COLO668 (cell line): ENCODE data around the gene PTPN1.
A peak's percentile ranks its signal among the peaks of the same experiment; 100 is the strongest.

Experiments
- DNase-seq: peaks from one replicate; lab custom pipeline; 2025; ENCODE audit not compliant: unreplicated experiment; lab: John Stamatoyannopoulos, UW

Gene PTPN1

GRCh38 chr20:50510706-50511542 is 741 bp downstream of the PTPN1 start:
- DNase-seq, result peak; percentile 44

- no peak for DNase-seq
Observed at GRCh38 chr20:50512323-50512722, 2.1 kb downstream of the PTPN1 start.

GRCh38 chr20:50513169-50514034 is 3.2 kb downstream of the PTPN1 start:
- no peak for DNase-seq

DNA sequence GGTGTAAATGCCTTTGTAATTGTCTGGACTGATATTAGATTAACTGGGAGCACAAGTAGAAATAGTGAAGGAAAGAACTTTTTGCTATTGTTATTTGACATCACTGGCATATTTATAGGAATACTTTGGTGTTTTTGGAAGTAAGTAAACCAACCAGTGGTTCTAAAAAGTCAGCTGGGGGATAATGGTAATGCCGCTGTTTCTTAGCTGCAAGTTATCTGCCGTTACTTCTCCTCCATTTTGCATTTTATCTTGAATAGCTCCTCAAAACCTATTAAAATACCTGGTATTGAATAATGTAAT is 3.8 kb downstream of the PTPN1 start:
- DNase-seq, result no peak

GRCh38 chr20:50514750-50515149 is 4.6 kb downstream of the PTPN1 start:
- DNase-seq, result no peak

- DNase-seq, result no peak
Observed at GRCh38 chr20:50515471-50516106, 5.4 kb downstream of the PTPN1 start.

DNA sequence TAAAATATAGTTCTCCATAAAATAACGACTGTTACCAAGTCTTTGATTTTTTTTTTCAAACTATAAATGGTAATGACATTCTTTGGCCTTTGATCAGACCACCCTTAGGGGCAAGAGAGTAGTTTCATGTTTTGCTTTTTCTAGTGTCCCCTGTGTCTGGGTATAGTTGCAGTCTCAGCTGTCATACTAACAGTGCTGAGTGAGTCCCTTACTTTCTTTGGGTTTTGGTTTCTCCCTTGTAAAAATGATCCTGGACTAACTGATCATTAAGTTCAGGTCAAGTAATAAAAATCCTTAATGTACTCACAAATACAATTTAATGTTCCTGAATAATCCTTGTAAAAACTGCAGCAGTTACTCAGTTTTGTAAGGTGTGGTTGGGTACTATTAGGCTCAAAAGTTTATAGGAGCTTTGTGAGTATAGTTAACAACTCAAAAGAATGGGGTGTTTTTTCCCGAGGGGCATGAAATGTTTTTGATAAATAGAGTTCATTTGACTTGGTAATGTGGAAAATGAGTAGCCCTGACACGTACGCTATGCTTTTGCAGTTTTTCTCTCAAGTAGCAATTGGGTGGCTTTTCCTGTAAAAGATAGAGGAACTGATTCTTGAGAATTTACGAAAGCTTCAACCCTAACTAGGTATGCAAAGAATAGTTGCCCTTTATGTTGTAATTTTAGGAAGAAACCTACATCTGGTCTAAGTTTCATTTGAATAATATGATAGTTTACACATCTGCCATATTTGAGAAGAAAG is 6.2 kb downstream of the PTPN1 start:
- no peak for DNase-seq

GRCh38 chr20:50516935-50517816 is 7.0 kb downstream of the PTPN1 start:
- DNase-seq, result no peak

DNA sequence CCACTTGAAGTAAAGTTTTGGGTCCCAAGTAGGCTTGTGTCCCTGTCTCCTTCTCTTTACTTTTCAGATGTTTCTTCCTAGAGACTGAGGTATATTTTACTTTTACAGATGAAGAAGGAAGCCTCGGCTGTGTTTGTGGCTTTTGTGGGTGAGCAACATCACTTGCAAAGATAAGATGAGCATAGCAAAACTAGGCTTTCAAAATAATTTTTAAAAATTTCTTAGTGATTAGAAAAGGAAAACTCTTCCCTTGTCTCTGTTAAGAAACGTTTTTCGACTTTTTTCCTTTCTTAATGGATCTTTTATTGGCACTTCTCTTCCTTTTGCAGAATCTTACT is 7.6 kb downstream of the PTPN1 start:
- DNase-seq, result no peak

DNA sequence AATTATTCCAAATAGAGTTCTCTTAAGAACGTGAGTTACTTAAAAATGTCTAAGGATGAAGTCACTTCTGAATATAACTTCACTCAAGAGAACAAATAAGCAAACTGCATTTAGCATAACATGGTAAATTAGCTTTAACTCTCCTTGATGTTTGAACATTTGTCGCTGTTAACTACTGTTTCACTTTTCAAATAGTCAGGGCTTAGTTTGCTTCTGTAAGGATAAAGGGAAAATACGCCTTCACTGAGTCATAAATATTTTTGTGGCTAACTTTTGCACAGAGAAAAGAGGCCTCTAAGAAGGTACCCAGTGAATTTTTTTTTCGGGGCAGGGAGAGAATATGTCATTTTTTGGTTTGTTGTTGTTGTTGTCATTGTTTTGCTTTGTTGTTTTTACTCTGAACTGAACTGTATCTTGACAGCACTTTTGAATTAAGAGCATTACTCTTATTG is 8.1 kb downstream of the PTPN1 start:
- no peak for DNase-seq

- DNase-seq, result no peak
Observed at GRCh38 chr20:50519036-50519762, 9.0 kb downstream of the PTPN1 start.

GRCh38 chr20:50520222-50520880 is 10.2 kb downstream of the PTPN1 start:
- no peak for DNase-seq

DNA sequence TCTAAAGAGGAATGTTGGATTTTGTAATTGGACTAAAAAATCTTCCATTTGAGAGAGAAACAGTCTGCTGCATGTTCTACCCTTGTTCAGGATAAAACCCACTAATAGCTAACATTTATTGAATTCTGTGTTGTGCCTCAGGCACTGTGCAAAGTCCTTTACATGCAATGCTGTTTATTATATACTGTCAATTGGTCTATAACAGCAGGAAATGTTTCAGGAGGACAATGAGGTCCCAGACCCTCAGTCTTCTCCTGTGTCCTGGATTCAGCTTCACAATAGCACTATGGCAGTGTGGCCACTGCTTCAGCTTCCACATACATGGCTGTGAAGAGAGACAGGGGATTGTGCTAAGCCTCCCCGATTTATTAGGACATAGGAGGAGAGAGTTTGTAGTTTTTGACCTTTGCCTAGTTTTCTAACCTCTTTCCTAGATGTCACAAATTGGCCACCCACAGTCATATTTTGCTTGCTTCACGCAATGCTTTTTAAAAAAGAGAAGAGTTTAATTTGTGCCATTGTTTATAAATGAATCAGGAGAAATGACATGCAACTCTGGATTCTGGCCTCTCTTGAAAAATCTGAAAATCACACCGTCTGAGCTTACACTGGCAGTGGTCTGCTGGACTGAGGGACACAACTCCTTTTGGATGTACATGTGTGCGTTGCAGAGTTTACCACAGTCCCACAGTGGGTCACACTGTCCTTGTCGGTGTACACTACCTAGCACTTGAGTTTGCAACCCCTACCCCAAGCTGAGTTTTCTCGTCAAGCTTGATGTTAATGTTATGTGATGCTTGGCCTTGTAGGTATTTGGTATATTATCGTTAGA is 11.3 kb downstream of the PTPN1 start:
- DNase-seq, result no peak

DNA sequence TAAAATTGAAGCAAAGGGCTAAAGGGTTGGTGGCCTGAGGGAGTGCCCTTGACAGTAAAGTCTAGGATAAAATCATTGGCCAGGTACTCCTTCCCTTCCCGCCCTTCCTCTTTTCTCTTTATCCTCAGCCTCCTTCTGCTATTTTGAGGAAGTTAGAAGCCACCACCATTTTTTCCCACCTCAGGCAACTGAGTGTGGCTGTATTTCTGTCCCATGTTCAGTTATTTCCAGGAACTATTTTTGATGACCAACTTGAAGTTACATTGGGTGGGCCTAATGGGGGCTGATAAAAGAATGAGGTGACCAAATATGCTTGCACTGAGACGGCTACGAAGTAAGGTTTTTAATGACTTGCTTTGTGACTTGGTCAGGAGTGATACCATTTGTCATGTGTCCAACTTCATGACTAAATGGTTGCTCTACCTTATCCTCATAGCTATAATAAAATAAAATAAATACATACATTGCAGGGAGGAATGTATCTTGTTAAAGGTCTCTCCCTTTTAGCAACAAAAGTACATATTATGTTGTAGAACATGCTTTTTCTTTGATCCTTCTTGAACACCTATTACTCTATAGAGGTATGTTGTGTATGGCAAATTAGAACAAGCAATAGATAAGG is 12.0 kb downstream of the PTPN1 start:
- no peak for DNase-seq

- no peak for DNase-seq
Observed at GRCh38 chr20:50523552-50524167, 13.5 kb downstream of the PTPN1 start.

DNA sequence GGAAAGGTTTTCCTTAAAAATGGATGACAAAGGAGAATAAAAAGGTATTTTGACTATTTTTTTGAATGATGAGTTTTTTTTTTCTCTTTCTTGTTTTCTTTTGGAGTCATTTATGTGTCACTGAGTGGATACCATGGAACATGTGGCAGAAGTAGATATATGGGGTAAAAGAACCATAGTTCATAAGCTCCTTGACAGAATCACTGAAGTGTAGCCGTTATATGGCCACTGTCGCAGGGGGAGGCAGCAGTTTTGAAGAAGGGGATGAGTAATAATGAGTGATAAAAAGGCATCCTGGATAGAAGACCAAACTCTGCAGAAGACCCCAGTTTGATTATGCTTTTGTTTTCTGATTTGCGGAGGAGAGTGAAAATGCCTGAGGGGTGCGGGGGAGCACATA is 15.5 kb downstream of the PTPN1 start:
- no peak for DNase-seq

- DNase-seq, result no peak
Observed at GRCh38 chr20:50526403-50526989, 16.3 kb downstream of the PTPN1 start.
